Medulla oblongata (tissue), 1 donor: ENCODE results near the gene NCF2.
"Not testable (repeated sequence)": the region's sequence is repeated elsewhere in the genome, so short reads cannot be mapped to it uniquely, and the experiment has no call there.

ENCODE experiments used
- DNase-seq: peaks from one replicate; pipeline ENCODE4 v3.0.0-alpha.2; 2015; ENCODE audit errors: extremely low spot score

Gene NCF2, protein sequence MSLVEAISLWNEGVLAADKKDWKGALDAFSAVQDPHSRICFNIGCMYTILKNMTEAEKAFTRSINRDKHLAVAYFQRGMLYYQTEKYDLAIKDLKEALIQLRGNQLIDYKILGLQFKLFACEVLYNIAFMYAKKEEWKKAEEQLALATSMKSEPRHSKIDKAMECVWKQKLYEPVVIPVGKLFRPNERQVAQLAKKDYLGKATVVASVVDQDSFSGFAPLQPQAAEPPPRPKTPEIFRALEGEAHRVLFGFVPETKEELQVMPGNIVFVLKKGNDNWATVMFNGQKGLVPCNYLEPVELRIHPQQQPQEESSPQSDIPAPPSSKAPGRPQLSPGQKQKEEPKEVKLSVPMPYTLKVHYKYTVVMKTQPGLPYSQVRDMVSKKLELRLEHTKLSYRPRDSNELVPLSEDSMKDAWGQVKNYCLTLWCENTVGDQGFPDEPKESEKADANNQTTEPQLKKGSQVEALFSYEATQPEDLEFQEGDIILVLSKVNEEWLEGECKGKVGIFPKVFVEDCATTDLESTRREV

DNA sequence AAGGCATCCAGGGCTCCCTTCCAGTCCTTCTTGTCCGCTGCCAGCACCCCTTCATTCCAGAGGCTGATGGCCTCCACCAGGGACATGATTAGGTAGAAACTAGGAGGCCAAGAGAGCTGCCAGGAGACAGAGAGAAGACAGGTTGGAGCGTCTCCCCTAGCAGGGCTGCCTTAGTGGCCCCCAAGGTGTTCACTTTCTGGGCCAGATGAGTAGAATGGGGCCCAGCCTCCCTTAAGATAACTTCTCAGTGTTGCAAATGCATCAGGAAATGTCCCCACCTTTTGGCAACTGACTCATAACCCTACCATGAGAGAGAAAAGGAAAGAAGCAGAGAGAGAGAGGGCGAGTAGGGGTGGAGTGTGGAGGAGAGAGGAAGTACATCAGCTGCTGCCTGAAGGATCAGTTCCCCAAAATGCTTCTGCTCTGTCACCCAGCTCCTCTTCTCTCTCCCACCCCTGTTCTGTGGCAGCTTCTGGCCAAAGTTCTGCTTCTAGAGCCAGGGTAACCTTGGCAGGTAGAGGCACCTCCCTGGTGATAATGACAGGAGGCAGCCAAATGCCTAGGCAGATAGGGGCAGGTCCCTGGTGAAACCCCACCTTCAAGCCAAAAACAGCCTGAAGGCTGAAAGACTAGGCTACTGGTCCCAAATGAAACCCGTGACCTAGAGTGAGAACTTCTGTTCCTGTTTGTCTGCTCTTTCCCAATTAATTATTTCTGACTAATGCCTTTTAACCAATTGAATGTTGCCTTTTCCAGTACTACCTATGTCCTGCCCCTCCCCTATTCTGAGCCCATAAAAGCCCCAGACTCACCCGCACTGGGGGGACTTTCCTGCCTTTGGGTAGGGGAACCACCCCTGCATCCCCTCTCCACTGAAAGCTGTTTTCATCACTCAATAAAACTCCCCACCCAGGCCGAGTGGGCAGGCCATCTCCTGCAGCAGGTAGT is at the start of gene NCF2:
TSS of gene NCF2 (minus strand) at position 216 of the 948 bp plus-strand sequence. CDS start at position 86, 130 bp downstream.
- DNase-seq: peak; percentile 87

DNA sequence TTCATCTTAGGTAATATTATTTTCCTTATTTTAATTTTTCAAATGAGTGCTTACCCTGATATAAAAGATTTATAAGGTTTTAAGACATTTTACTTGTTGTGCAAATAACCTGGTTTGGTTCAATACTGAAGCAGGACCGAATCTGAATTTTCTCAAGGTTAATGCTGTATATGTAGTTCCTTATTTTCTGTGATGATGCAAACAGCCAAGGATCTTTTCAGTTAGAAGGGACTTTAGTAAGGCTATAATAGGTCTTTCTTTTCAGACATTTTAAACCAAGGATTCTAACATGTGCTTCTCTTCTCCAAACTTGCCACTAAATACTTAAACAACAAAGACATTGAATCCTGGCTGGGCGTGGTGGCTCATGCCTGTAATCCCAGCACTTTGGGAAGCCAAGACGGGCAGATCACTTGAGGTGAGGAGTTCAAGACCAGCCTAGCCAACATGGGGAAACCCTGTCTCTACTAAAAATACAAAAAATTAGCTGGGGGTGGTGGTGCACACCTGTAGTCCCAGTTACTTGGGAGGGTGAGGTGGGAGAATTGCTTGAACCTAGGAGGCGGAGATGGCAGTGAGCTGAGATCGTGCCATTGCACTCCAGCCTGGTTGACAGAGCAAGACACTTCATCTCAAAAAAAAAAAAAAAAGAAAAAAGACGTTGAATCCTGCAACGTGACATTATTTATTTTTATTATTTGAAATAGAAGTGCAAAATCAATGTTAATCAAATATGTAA is 48.6 kb upstream of the NCF2 start:
- DNase-seq: no peak

DNA sequence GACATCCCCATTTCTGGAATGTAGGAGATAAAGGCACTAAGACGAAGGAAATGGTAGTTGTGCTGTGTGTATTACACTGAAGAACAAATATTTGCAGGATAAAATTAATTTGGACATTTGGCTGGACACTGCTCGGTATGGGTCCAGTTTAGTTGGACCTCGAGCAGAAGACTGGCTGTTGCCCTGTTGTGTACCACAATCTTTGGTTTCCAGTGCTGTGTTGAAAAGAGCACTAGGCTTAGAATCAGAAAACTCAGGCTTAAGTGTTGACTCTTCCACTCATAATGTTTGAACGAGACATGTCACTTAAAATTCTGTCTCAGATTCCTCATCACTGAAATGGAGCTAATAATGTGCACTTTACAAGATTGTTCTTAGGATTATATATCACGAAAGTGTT is 46.5 kb upstream of the NCF2 start:
- no peak for DNase-seq

DNA sequence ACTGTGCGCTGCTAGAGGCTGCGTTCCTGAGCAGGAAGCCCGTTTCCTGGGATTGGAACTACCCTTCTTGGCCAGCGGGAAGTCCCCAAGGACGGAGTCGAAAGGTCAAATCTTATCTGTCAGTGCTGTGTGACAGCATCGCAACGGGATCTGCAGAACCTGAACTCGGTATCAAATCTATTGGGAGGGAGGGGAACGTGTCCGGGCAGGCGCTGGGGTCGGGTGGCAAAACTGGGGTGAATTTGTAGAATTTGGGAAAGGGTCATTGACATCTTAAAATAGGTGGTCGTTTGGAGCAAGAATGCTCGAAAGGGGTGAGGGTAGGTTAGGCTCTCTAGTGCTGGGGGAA is 46.0 kb upstream of the NCF2 start:
- no peak for DNase-seq

DNA sequence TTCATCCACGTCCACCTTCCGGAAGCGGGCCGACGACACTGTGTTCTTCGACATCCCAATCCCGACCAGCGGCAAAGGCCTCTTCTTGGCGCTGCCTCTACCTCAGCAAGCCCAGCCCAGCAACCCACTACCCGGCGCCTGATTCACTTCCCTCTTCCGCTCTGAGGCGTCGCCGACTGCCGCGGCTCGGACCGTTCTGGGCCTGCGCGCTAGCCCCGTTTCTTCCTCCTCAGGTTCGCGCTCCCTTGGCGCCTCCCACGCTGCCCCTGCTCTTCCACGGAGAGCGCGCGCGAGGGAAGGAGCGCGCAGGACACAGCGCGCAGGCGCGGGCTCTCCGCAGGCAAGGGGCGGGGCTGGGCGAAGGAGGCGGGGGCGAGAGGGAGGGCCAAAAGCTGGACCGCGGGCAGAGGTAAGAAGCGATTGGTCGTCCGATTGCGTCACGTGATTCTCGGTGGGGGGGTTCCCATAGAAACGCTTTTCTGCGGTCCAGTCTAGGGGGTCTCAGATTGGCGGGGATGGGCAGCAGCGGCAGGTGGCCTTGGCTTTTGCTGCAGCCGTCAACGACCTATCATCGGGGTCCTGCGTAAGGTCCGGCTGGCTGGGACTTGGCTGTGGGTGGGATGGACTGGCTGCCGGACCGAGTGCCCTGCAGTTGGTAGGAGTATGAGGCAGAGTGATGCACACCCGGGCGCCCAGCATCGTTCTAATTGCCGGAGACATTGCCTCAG is 45.5 kb upstream of the NCF2 start, which contains the start of gene ARPC5:
TSS of gene ARPC5 (minus strand) at position 178 of the 728 bp plus-strand sequence. CDS start at position 54, 124 bp downstream.
- peak; percentile 99 for DNase-seq

DNA sequence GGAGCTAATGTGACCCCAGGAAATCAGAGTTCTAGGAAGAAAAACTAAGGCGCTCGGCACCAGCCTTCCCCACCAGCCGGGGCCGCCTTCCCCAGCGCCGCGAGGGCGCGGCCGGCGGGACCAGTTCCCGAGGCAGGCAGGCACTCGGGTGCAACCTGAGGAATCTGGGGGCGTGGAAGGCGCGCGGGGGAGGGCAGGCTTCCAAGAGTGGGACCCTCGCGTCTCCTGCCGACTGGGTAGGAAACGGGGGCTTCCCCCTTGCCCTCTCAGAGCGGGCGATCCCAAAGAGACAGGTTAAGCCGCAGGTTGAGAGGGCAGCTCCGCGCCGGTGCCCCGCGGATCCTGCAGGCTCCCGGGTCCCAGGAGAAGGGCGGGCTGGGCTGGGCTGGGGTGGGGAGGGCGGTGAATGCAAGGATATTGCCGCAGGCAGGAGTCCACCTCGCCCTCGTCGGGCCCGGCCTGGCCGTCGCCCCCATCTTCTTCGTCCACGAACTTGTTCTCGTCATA is 44.9 kb upstream of the NCF2 start:
- DNase-seq: no peak

DNA sequence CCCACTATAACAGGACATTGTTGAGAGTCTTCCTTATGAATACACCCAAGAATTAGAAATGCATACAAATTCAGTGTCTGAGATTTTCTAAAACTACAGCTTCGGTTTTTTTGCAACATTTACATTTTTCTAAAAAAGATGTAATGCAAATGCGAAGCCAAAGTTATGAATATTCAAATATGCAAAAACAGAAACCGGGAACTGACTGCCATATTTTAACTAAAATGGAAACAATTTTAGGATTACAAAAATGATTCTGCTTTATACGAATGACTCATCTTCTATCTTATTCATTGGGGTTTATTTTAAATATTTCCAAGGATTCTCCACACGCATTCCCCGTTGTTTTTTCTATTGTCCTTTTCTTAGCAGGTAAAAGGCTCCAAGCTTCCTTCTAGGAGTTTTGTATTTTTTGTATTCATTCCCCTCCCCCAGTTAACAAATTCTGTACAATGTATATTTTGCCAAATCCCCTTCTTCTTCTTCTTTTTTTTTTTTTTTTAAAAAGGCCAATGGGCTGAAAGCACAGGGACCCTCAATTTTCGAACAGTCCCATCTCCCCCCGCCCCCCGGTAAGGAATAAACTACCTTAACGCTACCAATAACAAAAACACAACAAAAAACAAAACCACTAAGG is 44.3 kb upstream of the NCF2 start:
- no peak for DNase-seq

DNA sequence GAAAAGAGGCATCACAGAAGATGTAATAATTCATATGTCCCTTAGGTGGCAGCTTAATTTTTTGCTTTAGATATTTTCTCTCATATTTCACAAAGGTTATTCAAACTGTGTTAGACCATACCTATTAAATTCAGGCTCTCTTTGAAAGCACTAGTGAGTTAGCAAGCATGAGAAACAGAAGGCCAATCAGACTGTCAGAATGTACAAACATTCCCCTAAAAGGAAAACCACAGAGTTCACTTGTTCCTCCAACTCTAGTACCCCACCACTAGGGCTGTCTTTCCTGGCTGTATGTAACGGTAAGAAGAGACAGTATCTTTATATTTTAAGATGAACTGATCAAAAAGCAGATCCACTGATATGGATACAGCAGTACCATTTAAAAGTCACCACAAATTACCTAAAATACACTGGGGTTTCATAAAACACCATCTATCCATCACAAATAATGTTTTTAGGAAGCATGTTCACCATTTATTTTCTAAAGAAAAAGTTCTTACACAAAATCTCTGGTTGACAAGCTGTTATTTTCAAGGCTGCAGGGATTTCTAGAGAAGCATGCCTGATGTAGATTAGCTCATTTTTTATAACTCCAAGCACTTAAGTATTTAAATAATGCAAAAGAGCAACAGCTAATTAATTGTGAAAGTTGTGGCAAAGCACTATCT is 43.6 kb upstream of the NCF2 start:
- DNase-seq: peak; percentile 86

DNA sequence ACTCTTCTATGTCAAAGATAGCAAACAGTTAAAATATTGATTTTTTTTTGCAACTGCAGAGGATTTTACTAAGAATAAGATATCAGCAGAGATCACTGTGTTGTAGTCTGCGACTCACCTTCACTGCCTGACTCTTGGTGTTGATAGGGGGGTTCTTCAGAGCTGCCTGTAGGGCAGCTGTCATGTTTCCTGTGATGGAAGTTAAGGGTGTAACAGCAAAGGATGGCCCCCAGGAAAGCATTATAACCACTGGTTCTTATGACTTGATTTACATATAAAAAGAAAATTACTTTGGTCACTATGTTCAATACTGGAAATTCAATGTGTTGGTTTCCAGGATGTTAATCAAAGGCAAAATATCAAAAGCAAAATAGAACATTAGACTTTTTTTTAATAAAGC is 42.7 kb upstream of the NCF2 start:
- DNase-seq: no peak

DNA sequence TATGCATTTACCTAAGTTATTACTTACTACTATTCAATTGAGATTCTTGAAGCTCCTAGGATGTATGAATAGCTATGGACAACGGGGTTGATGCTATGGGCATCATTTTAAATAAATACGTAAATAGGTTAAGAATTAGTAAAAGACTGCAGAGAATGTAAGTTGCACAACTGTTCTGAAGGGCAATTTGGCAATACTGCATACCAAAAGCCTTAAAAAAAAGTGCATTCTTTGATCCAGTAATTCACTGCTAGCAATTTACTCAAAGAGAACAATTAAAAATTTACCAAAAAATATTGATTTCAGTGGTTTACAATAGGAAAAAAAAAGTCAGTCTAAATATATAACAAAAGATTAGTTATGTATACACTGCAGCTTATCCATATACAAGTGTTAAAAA is 41.9 kb upstream of the NCF2 start:
- DNase-seq: no peak

DNA sequence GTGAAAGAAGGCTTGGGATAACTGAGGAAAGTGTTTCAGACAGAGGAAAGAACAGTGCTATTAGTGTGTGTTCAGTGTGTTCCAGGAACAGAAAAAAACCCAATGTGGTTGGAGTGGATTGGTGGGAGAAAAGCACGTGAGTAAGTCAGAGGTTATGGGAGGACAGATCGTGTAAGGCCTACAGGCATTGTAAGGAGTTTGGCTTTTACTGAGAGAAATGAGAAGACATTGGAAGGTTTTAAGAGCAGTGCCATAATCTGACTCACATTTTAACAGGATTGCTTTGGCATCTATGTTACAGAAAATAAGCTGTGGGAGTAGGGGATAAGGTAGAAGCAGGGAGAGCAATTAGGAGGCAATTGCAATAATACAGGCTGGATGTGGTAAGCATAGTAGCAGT is 40.5 kb upstream of the NCF2 start:
- DNase-seq: peak; percentile 70

DNA sequence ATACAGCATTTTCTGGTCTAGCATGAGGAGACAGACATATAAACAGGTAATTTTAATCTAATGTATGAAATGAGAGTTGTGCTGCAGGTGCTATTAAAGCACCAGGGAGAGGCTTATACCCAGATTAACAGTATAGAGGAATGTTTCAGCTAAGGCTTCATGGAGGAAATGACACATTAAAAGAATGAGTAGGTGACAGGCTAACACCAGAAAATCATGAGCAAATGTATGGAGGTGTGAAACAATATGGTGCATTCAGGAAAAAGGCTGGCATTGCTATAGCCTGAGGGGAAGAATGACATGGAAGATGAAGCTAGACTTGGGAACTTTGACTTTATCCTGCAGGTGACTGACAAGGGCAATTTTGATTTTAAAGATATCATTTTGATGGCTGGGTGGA is 38.3 kb upstream of the NCF2 start:
- no peak for DNase-seq

DNA sequence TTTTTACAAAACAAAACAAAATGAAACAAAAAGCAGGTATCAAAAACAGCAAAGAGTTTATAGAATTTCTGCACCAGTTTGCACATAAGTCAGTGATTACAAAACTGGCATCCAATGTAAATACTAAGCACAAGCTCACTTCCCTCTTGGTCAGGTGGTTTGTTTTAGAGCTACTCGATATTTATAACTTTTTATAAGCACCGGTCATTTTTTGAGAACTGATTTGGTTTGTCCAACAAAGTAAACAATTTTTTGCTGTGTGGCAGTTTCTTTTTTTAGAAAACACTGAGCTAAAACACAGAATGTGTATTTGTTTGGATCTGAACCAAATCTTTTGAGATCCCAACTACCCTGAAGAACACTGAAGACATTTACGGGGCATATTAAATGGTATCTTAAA is 36.0 kb upstream of the NCF2 start:
- not testable (repeated sequence) for DNase-seq

DNA sequence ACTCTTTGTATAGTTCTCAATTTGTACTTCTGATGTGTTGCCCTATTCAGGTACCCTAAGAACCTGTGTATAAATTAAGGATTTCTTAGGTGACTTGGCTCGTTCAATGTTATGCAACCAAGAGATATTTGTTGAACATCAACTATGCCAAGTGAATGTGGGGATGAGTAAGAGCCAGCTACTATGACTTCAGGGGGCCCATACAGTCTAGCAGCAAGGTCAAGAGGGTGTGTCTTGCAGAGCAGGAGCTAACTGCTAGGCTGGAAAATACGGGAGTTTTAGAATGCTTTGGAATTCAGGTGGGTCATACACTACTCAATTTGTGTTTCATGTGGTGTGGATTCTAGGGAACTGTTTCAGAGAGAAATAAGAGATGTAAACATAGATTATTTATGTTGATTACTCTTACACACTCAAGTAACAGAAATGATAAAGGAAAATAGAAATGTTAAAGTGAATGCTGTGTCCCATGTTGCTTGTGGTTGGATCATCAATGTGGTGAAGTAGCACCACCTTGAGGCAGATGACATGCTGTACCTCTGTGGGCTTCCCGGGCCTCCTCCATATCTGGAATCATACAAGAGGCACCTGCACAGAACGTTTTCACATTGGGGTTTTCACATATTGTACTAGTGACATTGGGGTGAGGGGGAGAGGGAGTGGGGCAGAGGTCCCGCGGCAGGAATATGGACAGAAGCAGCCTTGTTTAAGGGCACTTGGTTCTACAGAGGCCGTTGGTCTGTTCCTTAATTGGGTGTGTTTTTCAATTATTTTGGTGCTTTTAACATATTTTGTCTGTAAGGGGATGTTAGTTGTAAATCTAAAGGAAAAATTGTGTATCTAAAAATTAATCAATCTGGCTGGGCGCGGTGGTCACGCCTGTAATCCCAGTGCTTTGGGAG is 32.9 kb upstream of the NCF2 start:
- DNase-seq: peak; percentile 82

DNA sequence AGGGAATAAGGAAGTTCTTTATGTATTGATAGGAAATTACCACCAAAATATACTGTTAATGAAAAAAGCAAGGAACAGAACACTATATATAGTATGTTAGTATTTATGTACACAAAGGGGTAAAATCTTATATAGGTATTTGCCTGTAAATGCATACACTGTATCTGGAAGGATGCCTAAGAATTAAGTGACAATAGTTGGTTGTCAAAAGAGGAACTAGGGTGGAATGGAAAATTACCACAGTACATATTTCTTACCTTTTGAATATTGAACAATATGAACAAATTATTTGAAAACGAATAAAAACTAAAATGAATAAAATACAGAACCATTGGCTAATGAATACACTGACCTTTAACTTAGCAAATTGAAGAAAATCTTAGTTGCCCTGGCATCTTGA is 31.8 kb upstream of the NCF2 start:
- no peak for DNase-seq

DNA sequence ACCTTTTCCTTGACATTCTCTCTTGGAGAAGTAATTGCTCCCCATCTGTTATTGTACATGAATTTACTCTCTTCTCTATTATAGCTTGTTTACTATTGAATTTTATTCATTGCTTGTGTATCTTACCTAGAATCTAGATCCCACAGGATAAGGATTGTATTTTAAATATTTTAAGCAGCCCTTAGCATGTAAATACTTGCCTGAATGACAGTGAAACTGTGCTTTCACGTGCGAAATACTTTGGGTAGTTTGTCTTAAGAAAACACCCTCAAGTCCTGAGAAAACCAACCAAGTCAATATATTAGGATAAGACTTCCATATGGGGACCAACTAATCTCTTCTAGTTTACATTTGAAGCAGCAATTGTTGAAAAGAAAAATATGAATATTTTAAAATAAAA is 30.1 kb upstream of the NCF2 start:
- DNase-seq: no peak

DNA sequence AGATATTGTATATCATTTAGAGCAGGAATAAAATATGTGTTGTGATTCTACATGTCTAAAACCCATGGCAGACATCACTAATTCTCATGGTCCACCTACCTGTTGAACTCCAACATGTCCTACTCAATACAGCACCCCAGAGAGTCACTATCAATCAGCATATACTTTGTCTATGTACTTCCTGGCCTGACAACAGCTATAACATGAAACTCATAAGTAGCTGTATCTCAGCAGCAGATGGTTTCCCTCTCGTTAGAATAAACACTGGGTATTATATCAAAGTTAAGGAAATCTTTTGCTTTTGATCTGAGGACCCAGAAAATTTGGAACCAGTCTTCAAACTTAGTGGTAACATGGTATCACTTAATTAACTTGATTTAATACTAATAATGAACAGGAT is 29.5 kb upstream of the NCF2 start:
- DNase-seq: no peak

DNA sequence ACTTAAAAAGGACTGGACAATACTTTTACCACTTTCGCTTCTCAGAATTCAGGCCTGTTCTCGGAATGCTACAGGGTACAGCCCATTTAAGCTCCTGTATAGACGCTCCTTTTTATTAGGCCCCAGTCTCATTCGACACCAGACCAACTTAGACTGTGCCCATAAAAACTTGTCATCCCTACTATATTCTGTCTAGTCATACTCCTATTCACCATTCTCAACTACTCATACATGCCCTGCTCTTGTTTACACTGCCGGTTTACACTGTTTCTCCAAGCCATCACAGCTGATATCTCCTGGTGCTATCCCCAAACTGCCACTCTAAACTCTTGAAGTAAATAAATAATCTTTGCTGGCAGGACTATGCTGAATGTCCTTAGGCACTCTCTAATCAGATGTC is 27.9 kb upstream of the NCF2 start:
- not testable (repeated sequence) for DNase-seq

DNA sequence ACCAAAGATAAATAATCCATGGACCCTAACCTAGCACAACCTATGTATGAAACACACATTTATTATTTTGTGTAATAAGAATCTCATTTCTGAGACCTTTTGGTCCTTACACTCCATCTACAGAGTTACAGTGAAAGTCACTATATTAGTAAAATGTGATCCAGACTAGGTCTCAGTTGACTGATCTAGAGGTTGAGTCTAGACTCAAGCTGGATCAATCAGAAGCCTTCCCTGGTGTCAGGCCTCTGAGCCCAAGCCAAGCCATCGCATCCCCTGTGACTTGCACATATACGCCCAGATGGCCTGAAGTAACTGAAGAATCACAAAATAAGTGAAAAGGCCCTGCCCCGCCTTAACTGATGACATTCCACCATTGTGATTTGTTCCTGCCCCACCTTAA is 22.7 kb upstream of the NCF2 start:
- DNase-seq: not testable (repeated sequence)
